ENCODE measurements around the gene SLC3A2.

SLC3A2 gene

GRCh38 chr11:62896049-62896448, 15.4 kb downstream of the SLC3A2 start:
- no peak for TF ChIP-seq CTCF (conservative IDR thresholded peaks at IDR 0.05; ENCODE audit: low read depth, low read length)
- no peak overlapping the region for H3K4me3 ChIP-seq (ENCODE audit: low read length)
- DNase-seq (ENCODE audit: low read depth): no peak

- no peak for TF ChIP-seq CTCF (conservative IDR thresholded peaks at IDR 0.05; ENCODE audit: low read depth, low read length)
- H3K4me3 ChIP-seq (ENCODE audit: low read length): no peak overlapping the region
- DNase-seq (ENCODE audit: low read depth): no peak
These were observed 16.6 kb downstream of the SLC3A2 start for GRCh38 chr11:62897311-62897710.

- DNase-seq (ENCODE audit: low read depth): no peak
- no peak overlapping the region for H3K4me3 ChIP-seq (ENCODE audit: low read length)
- no peak for TF ChIP-seq CTCF (conservative IDR thresholded peaks at IDR 0.05; ENCODE audit: low read depth, low read length)
These were observed 17.3 kb downstream of the SLC3A2 start for GRCh38 chr11:62898027-62898426.

GRCh38 chr11:62902932-62903331, 22.2 kb downstream of the SLC3A2 start:
- no peak for DNase-seq (ENCODE audit: low read depth)
- TF ChIP-seq CTCF (conservative IDR thresholded peaks at IDR 0.05; ENCODE audit: low read depth, low read length): no peak
- H3K4me3 ChIP-seq (ENCODE audit: low read length): no peak overlapping the region

GRCh38 chr11:62905296-62905695, 24.6 kb downstream of the SLC3A2 start:
- no peak for DNase-seq (ENCODE audit: low read depth)
- TF ChIP-seq CTCF (conservative IDR thresholded peaks at IDR 0.05; ENCODE audit: low read depth, low read length): no peak
- no peak overlapping the region for H3K4me3 ChIP-seq (ENCODE audit: low read length)

- TF ChIP-seq CTCF (conservative IDR thresholded peaks at IDR 0.05; ENCODE audit: low read depth, low read length): peak; percentile 100
- DNase-seq (ENCODE audit: low read depth): no peak
- H3K4me3 ChIP-seq (ENCODE audit: low read length): no peak overlapping the region
These were observed 25.3 kb downstream of the SLC3A2 start for GRCh38 chr11:62905927-62906531.

- no peak for DNase-seq (ENCODE audit: low read depth)
- no peak for TF ChIP-seq CTCF (conservative IDR thresholded peaks at IDR 0.05; ENCODE audit: low read depth, low read length)
These were observed 27.9 kb downstream of the SLC3A2 start for GRCh38 chr11:62908468-62909072.

More at GRCh38 chr11:62908468-62909072, 27.9 kb downstream of the SLC3A2 start:
- no peak overlapping the region for H3K4me3 ChIP-seq (ENCODE audit: low read length)
